HG02938 (cell line): Measurements from ENCODE around the gene LEFTY1.
"Not testable (repeated sequence)": the region's sequence is repeated elsewhere in the genome, so short reads cannot be mapped to it uniquely, and the experiment has no call there.

Experiments used
- ATAC-seq: cut with Tn5 transposase; IDR thresholded peaks from one replicate; pipeline ENCODE4 v1.9.1; 2021; ENCODE audit warnings: mild to moderate bottlenecking, moderate library complexity; ENCODE audit not compliant: unreplicated experiment

LEFTY1 gene

DNA sequence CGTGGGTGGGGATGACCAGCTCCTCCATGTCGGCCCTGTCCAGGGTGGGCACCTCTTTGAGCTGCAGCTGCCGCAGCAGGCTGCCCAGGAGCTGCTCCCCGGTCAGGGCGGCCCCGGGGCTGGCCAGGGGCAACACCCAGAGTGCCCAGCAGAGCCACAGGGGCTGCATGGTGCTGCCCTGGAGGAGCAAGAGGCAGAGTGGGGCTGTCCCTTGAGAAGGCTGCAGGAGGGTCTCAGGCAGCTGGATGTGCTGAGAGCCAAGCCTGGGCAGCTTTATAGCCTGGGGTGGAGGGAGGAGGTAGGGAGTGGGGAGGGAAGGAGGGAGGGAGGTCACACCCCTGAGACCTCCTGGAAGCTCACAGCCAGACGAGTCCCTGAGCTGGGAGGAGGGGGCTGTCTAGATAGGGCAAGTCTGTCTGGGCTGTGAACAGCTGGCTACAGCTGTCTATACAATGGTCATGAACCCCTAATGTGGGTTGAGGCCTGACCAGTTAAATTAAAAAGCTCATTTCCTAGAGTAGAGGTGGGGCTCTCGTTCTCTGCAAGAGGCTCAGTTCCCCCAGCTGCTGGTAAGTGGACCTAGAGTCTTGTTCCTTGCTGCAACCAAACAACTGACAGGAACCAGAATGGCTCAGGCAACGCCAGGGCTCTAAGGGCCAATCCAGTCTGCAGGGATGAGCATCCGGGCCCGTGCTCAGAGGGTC lies at the start of gene LEFTY1:
LEFTY1 (minus strand) TSS at position 249 of the 704 bp plus-strand sequence; CDS start at position 169, 80 bp downstream.
- no peak for ATAC-seq

DNA sequence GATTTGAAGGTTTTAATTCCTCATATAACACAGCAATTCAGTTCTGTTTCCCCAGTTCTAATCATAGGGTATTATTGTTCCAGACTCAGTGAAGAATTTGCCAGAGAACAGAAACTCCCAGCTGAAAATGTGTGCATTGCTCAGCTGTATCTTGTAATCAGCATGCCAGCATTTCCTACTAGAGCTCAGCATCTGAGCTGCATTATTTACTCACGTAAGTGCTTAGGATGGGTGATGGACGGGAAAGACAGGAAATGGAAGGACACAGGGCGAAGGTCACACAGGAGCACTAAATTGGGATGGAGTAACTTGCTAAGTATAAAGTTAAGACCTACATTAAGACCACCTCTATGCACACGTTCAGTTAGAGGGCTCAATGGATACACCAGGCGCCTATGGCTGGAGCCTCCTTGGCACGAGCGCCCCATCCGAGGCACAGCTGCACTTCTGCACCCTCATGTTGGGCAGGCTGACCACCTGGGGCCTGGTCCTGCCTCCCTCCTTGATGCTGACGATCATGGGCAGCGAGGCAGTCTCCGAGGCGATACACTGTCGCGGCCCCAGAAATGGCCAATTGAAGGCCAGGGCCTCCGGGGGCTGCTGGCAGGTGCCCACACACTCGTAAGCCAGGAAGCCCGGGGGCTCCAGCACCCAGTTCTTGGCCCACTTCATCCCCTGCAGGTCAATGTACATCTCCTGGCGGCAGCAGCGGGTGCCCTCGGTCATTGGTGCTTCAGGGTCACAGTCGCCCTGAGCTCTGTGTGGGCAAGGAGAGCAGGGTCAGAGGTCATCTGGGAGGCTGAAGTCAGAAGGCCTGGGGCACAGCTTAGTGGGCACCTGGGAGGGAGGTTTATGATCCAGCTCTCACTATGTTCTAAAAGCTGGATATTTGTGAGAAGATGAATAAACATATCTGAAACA lies 48.4 kb upstream of the LEFTY1 start:
- no peak for ATAC-seq

DNA sequence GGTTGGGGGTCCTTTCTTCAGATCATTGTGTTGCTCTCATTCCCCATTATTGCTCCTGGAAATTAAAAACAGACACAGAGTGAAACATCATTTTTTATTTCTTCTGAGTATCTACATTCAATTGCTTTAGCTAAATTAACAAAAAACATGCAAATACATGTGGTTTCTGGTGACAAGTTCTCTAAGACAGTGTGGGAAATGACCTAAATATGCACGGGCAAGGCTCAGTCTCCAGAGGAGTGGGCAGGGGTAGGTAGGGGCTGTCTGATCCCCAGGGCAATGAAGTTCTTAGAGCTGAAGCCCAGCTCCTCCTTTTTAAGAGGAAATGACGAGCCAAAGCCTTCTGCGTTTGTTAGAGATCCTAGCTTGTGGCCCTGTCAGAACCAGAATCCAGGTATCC lies 47.6 kb upstream of the LEFTY1 start:
- ATAC-seq = no peak

DNA sequence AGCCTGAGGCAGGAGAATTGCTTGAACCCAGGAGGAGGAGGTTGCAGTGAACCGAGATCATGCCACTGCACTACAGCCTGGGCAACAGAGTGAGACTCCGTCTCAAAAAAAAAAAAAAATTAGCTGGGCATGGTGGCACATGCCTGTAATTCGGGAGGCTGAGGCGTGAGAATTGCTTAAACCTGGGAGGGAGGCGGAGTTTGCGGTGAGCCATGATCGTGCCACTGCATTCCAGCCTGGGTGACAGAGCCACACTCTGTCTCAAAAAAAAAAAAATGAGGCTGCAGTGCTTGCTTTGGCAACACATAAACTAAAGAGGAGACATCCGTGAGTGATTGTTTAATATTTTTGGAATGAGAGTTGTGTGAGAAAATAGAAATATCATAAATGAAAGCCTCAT lies 47.1 kb upstream of the LEFTY1 start:
- ATAC-seq = not testable (repeated sequence)

- ATAC-seq = no peak
These were observed 45.8 kb upstream of the LEFTY1 start for GRCh38 chr1:225934711-225935110.

DNA sequence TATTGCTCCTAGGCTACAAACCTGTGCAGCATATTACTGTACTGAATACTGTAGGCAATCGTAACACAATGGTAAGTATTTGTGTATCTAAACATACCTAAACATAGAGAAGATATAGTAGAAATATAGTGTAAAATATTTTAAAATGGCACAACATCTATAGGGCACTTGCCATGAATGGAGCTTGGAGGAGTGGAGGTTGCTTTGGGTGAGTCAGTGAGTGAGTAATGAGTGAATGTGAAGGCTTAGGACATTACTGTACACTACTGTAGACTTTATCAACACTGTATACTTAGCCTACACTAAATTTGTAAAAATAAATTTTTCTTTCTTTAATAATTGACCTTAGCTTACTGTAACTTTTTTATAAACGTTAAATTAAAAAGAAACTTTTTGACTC lies 44.1 kb upstream of the LEFTY1 start:
- ATAC-seq = no peak

DNA sequence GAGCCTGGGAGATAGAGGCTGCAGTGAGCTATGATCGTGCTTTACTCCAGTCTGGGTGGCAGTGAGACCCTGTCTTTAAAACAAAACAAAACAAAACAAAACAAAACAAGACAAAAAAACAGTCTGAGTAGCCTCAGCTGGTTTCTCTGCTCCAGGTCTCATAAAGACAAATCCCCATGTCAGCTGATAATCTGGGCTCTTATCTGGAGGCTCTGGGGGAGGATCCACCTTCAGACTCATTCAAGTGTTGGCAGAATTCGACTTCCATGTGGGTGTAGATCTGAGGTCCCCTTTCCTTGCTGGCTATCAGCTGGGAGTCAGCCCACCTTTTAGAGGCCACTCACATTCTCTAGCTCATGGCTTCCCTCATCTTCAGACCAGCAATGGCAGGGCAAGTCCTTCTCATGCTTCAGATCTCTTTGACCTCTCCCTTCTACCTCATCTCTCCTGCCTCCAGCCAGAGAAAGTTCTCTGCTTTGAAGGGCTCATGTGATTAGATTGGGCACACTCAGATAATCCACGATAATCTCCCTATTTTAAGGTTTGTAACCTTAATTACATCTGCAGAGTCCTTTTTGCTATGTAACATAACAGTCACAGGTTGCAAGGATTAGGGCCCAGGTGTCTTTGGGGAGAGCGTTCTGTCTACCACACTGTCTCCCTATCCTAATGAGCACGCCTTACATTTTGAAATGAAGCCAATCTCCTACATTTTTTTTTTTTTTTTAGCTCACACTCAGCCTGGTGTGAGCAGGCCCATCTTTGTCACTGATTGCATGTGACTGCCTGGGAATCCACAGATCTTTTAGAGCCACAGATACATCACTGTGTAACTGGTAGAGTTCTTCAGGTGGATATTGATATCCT lies 42.6 kb upstream of the LEFTY1 start:
- no peak for ATAC-seq

DNA sequence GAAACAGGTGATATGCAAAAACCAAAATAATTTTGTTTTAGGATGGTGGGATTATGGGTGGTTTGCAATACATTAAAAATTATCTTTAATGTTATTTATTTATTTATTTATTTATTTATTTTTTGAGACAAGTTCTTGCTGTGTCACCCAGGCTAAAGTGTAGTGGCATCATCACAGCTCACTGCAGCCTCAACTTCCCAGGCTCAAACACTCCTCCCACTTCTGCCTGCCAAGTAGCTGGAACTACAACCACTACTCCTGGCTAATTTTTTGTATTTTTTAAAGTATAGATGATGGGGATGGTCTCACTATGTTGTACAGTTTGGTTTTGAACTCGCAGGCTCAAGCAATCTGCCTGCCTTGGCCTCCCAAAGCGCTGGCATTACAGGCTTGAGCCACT lies 41.6 kb upstream of the LEFTY1 start:
- ATAC-seq = no peak

DNA sequence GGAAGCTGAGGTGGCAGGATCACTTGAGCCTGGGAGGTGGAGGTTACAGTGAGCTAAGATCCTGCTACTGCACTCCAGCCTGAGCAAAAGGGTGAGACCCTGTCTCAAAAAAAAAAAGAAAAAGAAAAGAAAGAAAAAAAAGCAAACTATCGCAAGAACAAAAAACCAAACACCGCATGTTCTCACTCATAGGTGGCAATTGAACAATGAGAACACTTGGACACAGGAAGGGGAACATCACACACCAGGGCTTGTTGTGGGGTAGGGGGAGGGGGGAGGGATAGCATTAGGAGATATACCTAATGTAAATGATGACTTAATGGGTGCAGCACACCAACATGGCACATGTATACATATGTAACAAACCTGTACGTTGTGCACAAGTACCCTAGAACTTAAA lies 40.5 kb upstream of the LEFTY1 start:
- not testable (repeated sequence) for ATAC-seq

GRCh38 chr1:225928186-225929175 lies 39.5 kb upstream of the LEFTY1 start:
- no peak for ATAC-seq

DNA sequence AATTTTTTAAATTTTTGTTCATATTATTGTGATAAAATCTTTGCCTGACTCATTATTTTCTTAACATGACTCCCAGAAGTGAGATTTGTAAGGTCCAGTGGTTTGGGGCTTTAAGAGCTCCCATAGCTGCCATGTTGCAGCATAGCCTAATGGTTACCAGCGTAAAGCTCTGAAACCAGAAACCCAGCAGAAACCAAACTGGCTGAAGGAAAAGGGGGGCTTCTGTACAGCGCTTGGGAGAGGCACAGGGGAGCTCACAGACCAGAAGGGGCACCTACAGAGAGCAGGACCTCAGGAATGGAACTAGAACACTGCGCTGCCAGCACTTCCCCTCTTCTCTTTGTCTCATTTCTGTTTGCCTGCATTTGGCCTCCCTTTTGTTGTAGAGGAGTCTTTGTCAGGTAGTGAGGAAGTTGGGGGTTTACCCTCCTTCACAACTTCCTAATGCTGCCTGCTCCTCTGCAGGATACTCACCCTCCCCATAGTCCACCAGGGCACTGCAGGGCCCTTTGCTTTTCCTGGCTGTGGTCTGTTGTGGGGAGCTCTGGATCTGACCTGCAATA lies 37.7 kb upstream of the LEFTY1 start:
- ATAC-seq = no peak

- peak; percentile 97 for ATAC-seq
These were observed 35.0 kb upstream of the LEFTY1 start, which contains the start of gene PYCR2 for GRCh38 chr1:225923692-225924555. PYCR2 (minus strand) TSS chr1:225924250; CDS start chr1:225924110, 140 bp downstream.

DNA sequence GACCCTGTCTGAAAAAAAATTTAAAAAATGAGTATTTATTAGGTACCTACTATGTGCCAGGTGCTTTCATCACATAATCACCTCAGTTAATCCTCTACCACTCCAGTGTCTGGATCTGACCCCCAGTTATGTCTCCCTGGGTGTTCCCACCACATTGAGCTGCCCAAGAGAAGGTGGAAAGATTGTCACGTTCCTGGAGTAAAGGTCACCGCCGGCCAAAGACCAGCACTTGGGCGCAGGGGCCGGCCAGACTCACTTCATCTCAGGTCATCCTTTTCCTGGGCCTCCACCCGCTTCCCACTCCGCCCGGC lies 34.4 kb upstream of the LEFTY1 start:
- ATAC-seq = no peak

DNA sequence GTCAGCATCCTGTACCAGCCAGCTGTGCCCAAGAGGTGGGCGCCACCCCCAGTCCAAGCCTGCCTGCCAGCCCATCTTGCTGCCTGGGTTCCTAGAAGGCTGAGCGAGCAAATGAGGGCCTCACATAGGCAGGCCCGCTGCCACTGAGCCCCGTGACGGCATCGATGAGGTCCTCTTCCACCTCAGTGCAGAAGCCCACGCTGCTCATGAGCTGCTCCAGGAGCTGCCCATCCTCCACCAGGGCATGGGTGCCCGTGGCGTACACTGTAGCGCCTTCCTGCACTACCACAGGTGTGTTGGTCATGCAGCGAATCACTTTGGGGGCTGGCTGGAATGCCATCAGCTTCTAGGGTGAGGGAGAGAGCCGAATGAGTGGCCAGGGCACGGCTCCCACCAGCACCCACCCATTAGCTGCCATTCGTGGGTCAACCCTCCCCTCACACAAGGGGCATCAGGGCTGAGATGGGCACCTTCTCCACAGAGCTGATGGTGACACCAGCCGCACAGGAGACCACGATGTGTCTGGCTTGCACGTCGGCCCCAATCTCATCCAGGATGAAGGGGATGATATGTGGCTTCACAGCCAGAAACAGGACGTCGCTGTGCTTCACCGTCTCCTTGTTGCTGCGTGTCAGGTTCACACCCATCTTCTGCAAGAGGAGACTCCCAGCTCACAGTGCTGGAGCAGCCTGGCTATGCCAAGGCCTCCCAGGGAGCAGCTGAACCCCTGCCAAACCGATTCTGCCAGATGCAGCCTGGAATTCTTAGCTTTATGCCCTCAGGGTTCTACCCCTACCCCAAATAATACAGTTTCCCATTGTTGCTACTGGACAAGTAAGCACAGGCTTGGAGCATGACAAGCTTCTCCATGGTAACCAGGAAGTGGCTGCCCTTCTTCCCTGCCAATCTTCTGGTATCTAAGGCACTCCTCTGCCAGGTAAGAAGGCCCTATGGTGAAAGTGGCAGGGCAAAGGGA lies 33.1 kb upstream of the LEFTY1 start:
- no peak for ATAC-seq

DNA sequence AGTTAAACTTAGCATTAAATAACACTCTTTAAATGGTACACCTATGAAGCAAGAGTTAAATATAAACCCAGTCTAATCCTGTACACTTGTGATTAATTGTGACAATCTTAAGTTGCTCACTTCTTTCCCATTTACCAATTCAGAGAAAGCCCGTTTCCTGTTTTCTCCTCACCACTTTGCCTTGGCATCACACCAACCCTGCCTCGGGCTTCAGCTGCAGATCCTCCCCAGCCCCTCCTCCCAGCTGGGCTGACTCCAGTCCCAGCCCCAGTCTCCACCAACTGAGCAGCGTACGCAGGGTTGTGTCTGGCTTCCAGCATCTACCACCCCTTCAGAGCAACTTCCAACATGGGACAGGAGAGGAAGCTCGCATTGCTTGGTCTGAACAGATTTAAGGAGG lies 31.0 kb upstream of the LEFTY1 start:
- ATAC-seq = no peak

DNA sequence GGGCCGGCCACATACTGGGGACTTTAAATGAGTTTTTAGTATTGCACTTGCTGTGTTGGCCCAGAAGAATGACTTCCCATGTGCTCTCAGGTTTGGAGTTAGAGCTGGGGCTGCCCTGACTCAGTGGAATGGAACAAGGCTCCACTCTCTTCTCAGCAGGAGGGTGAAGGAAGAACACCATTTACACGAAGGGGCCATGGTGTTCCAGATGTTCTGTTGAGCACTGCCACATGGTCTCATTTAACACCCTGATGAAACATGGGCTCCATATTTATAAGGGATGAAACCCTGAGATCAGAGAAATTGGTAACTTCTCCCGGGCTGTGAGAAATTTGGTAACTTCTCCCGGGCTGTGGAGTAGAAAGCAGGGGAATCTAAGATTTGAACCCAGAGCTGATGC lies 29.3 kb upstream of the LEFTY1 start:
- no peak for ATAC-seq

- no peak for ATAC-seq
These were observed 28.6 kb upstream of the LEFTY1 start for GRCh38 chr1:225917536-225917935.

- no peak for ATAC-seq
These were observed 28.2 kb upstream of the LEFTY1 start for GRCh38 chr1:225917101-225917500.
